Measurements from ENCODE around the gene OS9. TPM values are rescaled to one million over a fixed set of nuclear protein-coding genes. Genes with fewer than 3 reads are reported as not detected.

The OS9 gene
- total RNA-seq, 4 donors from 2014 or later = 262 to 393 (median 286) TPM

GRCh38 chr12:57739387-57739786, 45.5 kb downstream of the OS9 start:
- Histone ChIP-seq H3K27ac (no peak overlapping the region), H3K4me1 (peaks cover 11 to 39% of the 10 kb centered on the region in 2 donors), H3K4me3 (replicated peaks in 1 of 3) (no peak overlapping the region), H3K27me3 (peaks cover 40% of the 10 kb centered on the region), H3K9me3 (no peaks in the 10 kb centered on the region), H3K36me3 (no peaks in the 10 kb centered on the region)
- 8 to 45% methylated on average over 5 to 7 of the region's 7 CpGs for WGBS, 2 donors
- no peak for DNase-seq
- intact Hi-C loops (cut with DNase I) = no loop called here
- no peak for TF ChIP-seq POLR2A (IDR thresholded peaks at IDR 0.05)
- no peak for TF ChIP-seq CTCF (IDR thresholded peaks at IDR 0.05)

DNA sequence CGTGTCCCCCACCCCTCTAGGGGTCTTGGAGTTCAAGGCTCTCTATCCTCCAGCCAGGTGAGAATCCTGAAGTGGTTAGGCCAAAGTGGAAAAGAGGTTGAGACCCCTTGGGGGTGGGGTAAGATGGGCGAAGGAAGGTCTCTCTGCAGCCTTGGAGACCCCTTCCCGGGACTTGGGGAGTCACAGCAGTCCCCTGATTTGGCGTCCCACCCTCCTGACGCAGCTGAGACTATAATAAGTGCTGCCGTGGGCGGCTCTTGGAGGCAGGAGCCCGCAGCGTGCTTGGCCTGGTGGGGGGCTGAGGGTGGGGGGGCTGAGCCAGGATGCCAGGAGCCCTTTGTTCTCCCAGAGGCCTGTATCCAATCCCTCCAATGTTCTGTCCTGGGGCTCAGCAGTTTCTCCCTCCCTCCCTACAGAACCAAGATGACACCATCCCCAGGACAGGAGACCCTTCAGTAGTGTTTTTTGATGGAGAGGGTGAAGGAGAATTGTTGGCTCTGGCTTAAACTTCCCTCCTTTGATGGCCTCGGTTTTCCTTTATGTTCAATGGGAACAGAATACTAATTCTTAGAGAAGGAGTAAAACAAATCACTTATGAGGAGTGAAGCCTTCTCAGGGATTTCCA, 46.1 kb downstream of the OS9 start:
- Histone ChIP-seq H3K4me1 (peaks cover 11 to 40% of the 10 kb centered on the region in 2 donors), H3K4me3 (replicated peaks in 1 of 3) (no peak overlapping the region), H3K27ac (no peak overlapping the region), H3K9me3 (no peaks in the 10 kb centered on the region), H3K27me3 (peaks cover 40% of the 10 kb centered on the region), H3K36me3 (no peaks in the 10 kb centered on the region)
- intact Hi-C loops (cut with DNase I) = no loop called here
- TF ChIP-seq CTCF (IDR thresholded peaks at IDR 0.05) (no peak), POLR2A (IDR thresholded peaks at IDR 0.05) (no peak)
- no peak for DNase-seq
- WGBS, 2 donors = 20 to 24% methylated on average over 7 to 9 of the region's 10 CpGs

- Histone ChIP-seq H3K36me3 (no peaks in the 10 kb centered on the region), H3K27ac (no peak overlapping the region), H3K27me3 (peaks cover 34% of the 10 kb centered on the region), H3K4me1 (peaks cover 11 to 38% of the 10 kb centered on the region in 2 donors), H3K4me3 (replicated peaks in 1 of 3) (no peak overlapping the region), H3K9me3 (no peaks in the 10 kb centered on the region)
- WGBS, 2 donors = 65 to 68% methylated on average over 5 of the region's 5 CpGs
- DNase-seq = peak in 1 of 2 donors; percentile 17
- TF ChIP-seq POLR2A (IDR thresholded peaks at IDR 0.05) (no peak), CTCF (IDR thresholded peaks at IDR 0.05) (no peak)
- intact Hi-C loops (cut with DNase I) = no loop called here
Observed at GRCh38 chr12:57740656-57741412, 46.9 kb downstream of the OS9 start.

DNA sequence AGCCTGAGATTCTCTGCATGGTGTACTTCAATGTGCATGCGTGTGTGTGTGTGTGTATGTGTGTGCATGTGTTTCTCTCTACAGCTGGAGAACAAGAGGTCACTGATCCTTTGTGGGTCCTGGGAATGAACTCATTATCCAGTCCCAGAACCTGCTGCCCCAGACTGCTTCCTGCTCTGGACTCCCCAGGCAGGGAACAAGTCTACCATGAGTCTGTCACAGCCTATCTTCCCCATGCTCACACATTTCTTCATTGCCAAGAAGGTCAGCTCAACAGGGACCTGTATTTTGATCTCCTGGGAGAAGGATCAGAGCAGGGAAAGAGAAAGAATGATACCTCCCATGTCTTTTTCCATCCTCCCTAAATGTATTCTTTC, 47.5 kb downstream of the OS9 start:
- DNase-seq = no peak
- Histone ChIP-seq H3K9me3 (no peaks in the 10 kb centered on the region), H3K4me3 (replicated peaks in 1 of 3) (no peak overlapping the region), H3K4me1 (peaks cover 11 to 34% of the 10 kb centered on the region in 2 donors), H3K27ac (no peak overlapping the region), H3K36me3 (no peaks in the 10 kb centered on the region), H3K27me3 (peaks cover 28% of the 10 kb centered on the region)
- TF ChIP-seq CTCF (IDR thresholded peaks at IDR 0.05) = no peak
- no peak for TF ChIP-seq POLR2A (IDR thresholded peaks at IDR 0.05)
- intact Hi-C loops (cut with DNase I) = no loop called here
- 54 to 69% methylated on average over 1 of the region's 1 CpG for WGBS, 2 donors
